HG03378 (cell line): ENCODE measurements around the gene PRICKLE2.

Experiments
- ATAC-seq: cut with Tn5 transposase; IDR thresholded peaks from one replicate; pipeline ENCODE4 v1.9.1; 2021; ENCODE audit warnings: mild to moderate bottlenecking, moderate library complexity; ENCODE audit not compliant: unreplicated experiment

PRICKLE2 gene

DNA sequence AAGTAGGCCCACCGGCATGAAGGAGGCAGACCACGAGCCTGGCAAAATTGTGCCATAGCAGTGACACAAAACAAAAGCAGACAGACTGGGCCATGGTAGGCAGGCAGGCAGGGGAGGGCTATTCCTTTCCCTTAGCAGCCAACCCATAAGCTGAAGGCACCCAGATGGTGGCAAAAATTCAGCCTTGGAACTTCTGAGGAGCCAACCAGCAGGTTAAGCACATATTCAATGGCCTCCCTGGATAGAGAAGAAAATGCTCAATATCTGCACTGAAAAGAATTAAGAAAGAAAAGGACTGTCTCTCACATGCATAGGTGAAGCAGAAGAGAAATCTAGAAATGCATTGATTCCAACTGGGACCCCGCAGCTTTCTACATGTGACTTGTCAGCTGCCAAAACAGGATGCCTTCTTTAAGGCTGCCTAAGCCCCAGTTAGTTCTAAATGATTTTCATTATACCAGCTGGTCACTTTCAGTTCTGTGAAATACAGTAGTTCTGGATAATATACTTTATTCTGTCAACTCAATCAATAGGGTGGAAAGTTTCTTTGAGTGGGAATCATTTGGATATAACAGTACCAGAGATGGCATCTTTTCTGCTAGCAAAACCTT is 2.7 kb downstream of the PRICKLE2 start:
- ATAC-seq = no peak

DNA sequence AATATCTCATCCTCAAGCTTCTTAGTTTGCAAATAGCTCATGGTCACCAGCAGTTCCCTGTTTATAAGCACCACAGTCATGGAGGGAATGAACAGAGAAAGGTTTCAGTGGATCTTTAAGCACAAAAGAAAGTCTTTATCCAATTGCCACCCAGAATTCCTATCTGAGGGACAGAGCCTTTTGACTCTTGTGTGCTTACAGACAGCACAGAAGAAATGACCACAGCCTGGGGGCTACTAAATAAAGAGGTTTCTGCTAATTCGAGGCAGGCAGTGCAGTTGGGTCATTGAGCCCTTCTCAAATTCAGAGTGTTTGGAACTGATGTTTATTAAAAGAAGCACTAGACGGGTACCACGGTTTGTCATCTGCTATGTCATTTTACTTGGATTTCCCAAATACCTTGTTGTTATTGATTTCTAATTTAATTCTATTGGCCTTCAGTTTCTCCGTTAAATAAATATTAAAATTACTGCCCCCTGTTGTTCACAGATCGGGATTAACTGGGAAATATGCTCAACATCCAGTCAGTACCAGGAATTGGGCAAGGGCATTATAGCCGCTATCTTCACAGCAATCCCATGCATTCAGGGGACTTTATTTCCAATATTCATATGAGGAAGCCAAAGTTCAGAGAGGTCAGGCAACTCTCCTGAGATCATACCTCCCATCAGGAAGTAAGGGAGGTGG is 3.6 kb downstream of the PRICKLE2 start:
- ATAC-seq = no peak

DNA sequence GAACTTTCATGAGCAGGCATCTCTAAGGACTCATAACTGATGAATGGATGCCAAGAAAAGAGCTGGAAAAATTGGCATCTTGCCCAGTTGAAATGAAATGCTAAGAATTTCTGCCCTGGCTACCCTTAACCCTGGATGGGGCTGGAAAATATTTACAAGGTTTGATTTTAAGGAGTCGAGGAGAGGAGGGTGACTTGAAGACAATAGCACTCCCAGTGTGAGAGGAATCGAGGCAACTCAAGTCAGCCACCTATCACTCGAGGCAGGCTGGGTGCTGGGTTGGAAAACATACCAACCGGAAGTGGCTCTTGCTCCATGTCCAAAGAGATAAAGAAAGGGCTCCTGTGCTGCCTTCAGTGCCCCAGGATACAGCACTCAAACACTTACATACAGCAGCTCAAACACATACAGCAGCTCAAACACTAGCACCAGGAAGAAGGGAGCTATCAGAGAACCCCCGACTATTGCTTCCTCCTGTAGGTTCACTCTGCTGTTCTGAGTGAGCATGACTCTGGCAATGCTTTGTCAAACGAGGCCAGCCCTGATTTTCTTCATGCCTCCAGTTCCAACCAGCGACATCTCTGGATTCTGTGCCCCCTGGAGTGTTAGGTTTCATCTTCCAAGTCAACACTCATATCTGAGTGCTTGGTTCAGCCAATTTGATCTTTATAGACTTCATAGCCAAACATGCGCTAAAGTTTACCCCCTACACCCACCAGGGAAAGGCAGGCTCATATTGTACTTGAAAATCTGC is 4.9 kb downstream of the PRICKLE2 start:
- ATAC-seq = no peak

DNA sequence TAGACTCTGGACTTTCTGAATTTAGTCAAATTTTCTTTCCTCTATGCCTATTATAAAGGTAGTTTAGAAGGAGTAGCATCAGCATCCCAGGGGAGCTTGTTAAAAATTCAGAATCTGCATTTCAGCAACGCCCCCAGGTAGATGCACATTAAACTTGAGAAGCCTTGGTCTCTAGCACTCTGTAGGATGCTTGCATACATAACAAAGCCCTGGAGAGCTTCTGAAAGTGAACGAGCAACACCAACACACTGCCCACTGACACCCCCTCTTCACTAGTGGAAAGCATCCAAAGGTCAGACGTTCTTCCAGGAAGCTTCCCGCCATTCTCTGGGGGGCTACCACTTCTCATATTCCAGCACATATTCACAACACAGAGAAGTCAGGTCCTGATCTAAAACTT is 6.5 kb downstream of the PRICKLE2 start:
- no peak for ATAC-seq

DNA sequence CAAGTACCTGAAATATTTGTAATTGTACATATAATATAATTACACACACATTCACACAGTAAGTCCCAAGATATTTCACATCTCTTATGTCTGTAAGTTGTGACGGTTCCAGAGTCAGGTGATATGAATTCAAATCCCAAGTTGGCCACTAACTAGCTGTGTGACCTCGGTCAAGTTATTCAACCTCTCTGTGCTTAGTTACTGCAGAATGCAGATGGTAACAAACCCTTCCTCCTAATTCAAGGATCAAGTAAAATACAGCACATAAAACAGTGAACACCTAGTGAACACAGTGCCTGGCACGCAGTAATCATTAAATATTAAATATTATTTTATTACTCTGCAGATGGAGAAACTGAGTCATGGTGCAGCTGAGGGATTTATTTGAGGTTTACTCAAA is 6.9 kb downstream of the PRICKLE2 start:
- no peak for ATAC-seq

DNA sequence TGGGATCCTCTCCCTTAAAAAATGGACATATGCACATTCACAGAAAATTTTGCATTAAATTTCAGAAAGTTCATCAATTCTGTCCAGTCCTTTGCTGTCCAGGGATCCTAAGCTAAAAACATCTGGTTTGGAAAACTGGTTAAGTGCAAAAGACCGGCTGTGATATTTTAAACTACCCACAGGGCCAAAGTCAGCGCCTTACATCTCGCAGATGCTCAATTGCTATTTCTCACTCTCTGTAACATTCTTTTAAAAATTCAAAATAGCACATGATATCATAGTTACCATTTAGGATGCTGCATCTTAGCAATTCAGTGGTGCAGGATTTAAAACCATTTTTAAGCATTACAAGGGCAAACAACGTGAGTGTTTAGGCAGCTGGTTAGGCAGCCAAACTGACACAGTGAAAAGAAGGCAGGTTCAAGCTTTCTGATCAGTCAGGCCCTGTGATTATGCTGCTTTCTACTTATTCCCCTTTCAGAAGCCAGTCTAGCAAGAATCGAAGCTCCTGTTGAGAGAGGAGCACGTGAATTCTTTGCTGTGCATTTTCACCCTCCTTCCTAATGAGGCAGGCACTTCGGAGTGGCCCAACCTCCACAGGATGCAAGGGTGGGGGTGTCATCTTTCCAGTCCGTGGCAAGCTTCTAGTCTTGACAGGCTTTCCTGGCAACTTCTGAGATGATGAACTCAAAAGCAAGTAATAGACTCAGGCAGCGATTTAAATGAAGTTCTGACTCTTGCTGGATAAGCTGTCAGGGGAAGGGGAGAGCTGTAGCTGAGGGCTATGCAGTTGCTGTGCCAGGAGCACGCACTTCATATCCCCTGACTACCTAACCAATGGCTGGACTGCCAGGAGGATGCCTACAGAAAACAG is 8.8 kb downstream of the PRICKLE2 start:
- no peak for ATAC-seq

DNA sequence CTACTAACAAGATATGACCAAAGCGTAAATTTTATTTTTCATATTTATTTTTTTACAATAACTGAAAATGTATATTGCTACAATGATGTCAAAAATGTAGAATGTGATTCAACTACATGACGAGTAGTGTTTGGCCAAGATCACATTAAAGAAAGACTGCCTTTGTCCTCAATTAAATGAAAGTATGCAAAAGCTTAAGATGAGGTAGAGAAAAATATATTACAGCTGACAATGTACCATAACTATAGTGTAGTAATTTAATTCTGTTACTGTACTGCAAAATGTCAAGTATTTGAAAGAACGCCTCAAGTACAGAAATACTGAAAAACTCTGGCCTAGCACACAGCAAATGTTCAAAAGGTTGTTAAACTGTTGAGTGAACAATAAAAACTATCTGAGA is 9.7 kb downstream of the PRICKLE2 start:
- ATAC-seq = no peak

DNA sequence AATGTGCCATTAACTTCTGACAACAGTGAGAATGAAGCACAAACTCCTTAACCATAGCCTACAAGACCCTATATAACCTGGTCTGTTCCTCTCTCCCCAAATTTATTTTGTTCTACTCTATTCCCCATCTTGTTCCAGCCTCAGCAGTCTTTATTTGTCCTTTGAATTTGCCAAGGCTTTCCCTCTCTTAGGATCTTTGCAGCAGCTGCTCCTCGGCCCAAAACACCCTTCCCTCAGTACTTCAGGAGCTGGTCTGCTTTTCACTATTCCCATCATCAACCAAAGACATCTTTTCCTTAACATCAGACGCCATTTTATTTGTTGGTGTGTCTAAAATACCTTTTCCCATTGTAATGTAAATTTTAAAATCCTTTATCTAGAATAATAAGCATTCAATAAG is 10.2 kb downstream of the PRICKLE2 start:
- ATAC-seq = no peak

DNA sequence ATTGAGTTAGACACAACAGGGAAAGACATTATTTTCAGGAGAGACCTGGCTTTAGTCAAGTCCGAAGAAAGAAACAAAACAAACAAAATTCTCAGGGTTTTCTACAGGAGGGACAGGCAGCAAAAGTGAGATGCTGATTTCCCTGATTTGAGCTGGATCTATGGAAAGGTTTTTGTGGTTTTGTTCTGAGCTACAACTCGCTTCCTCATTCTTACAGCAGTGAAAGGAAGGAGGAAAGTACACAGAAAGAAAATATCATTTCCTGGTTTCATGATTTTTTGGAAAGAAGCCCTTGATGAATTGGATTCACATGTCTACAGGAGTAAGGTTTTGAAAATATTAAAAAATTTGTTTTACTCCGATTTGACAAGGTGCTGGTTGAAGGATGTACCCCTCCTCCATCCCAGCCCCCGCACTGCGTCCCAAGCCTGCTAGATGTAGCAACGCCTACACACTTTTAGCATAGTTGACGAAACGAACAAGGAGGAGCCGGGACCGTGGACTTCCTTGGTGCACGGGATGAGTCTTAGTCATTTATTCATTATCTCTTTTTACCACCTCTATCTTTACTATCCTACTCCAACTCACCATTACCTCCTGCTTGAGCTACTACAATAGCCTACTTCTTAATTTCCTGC is 10.8 kb downstream of the PRICKLE2 start:
- no peak for ATAC-seq

DNA sequence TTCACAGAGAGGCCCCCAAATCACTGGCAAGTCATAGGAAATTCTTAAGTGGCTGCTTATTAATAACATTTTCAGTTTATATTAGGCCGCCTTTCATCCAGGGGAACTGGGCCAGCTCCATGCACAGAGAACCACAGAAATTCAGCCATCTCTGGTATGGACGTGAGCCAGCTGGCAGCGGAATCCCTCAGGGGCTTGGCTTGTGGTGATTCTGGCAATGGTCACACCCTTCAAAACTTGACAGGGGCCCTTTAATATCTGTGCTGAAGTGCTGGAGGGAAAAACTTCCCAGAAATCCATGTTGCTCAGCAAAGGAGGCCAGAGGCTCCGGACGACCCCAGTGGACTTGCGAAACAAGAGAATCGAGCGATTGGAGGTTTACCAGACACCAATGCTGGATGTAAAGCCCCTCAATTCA is 11.3 kb downstream of the PRICKLE2 start:
- ATAC-seq = no peak

DNA sequence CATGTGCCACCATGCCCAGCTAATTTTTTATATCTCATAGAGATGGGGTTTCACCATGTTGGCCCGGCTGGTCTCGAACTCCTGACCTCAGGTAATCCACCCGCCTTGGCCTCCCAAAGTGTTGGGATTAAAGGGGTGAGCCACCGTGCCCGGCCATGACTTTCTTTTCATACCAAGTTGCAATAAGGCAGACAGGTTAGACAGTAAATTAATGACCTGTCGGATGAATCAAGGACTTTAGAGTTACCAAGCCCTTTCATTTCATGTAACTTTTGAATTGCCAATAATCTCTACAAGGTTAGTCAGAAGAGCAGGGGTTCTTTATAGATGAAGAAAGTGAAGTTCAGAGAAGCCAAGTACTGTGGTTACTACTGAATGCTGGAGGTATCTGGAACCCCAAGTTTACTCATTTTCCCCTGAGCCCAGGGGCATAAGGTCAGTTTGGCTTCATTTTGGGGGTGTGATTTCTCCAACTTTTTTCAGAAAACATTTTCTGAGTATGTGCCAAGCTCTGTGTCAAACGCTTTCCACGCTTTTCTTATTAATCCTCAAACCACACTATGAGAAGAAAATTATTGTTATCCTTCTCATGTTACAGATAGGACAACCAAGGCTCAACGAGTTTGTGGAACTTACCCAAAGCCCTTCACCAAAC is 11.9 kb downstream of the PRICKLE2 start:
- ATAC-seq = no peak

DNA sequence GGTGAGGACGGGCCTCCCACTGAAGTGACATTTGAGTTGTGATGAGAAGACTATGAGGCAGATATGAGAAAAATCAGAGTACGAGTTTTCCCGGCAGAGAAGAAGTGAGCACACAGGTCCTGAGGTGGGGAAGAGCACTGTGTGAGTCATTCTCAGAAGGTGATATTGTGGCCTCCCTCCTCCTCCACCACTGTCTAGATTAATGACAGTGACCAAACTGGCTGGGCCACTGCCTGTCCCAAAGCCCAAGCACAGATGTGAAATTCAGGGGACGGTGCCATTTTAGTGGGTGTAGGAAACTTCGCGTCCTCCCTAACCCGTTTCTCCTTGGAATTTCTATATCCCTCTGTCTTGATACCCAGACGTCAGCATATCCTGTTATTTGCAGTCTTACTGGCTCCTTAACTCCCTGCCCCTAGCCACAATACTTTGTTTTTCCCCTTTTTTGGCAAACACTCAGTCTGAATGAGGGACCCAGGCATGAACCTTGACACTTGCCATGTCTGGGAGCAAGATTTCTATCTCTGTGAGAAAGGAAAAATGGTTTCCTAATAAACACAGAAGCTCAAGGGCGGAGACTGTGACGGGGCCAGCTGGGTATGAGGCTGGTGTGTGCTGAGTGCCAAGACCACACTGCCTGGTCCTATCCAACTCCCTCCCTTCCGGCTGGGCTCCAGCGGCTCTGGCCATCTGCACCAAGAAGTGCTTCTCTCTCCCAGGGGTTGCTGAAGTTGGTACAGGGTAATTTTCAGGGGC is 15.2 kb downstream of the PRICKLE2 start:
- no peak for ATAC-seq

DNA sequence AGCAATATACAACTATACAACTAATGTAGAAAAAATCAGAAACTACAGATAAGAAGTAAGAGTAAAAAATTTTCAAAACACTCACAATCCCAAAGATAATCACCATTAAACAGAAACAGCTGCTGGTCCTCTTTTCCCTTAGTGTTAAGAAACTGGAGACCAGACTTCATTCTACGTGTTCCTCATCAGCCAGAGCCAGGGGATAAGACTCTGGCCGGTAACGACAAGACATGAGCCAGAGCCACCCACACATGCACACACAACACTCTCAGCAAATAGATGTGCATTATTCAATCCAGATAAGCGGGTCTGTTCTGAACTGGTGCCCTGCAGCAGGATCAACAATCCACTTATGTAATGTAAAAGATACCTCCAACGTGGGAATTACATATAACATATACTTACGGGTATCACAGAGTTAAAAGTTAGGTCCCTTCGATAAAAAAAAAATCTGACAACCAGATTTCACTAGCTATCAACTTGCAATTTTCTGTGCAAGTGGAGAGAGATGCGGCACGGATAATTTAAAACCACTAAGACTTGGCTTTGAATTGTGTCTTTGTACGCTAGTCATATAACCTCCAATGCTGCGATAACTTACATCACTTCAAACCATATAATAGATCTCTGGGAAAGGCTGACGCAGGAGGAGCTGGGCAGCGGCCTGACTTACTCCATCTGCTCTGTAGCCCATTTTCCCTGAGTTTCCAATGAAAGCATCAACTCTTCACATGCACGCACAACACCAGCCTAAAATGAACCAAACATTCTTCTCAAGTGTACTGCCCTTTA is 17.8 kb downstream of the PRICKLE2 start:
- no peak for ATAC-seq

DNA sequence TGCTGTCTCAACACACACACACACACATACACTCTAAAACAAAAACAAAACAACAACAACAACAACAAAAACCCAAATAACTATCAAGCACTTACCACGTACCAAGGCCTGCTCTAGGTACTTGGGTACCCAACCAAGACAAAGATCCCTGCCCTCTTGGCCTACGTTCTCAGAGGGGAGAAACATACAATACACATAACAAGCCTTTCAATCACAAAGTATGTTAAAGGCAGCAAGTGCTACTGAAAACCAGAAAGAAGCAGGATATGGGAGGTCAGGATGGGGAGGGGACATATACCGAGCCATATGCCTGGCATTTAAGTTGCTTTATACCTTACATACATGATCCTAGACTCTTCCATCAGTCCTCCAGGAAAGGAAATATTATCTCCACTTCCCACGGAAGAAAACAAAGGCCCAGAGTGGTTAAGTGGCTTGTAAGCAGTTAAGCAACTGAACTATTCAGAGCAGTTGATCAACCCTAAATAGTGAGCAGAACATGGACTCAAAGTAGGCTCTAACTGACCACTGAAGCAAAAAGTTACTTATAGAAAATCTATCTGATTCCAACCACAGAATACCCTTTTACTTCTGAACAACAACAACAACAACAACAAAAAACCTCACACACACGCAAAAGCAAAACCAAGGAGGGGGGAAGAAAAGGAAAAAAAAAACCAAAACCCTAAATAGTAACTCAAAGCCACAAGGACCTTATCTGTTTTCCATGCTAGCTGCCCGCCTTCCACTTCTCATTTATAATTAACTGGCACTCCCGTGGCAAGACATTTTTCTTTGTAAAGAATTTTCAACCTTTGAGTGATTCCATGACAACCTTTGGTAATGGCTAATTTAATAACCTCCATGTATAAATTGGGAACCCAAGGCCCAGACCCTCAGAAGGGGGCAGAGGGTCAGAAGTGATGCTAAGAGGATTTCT is 21.0 kb downstream of the PRICKLE2 start:
- ATAC-seq = no peak

DNA sequence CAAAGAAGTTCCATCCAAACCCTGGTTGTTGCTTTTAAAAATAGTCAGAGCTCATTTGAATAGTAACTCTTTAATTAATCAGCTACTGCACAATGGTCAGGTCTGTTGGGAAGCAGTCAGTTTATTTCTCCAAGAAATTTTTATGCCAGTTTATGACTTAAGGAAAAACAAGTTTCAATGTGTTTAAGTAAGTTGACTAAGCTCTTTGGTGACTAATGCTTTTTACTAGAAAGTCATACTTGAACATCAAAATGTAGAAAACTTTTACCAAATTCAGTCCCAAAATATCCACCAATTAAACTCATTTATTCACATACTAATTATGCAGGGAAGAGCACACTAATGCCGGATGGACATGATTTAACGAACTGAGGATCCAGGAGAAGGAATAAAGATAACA is 22.1 kb downstream of the PRICKLE2 start:
- ATAC-seq = no peak

DNA sequence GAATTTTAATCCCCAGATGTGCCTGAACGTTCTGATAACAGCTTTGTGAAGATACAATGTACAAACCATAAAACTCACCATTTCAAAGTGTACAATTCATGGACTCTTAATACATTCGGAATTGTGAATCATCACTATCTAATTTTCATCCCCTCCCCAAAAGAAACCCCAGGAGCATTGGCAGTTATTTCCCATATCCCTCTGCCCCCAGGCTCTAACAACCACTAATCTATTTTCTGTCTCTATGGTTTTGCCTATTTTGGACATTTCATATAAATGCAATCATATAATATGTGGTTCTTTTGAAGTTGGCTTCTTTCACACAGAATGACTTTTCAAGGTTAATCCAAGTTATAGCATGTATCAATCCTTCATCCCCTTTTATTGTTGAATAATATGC is 25.3 kb downstream of the PRICKLE2 start:
- no peak for ATAC-seq

DNA sequence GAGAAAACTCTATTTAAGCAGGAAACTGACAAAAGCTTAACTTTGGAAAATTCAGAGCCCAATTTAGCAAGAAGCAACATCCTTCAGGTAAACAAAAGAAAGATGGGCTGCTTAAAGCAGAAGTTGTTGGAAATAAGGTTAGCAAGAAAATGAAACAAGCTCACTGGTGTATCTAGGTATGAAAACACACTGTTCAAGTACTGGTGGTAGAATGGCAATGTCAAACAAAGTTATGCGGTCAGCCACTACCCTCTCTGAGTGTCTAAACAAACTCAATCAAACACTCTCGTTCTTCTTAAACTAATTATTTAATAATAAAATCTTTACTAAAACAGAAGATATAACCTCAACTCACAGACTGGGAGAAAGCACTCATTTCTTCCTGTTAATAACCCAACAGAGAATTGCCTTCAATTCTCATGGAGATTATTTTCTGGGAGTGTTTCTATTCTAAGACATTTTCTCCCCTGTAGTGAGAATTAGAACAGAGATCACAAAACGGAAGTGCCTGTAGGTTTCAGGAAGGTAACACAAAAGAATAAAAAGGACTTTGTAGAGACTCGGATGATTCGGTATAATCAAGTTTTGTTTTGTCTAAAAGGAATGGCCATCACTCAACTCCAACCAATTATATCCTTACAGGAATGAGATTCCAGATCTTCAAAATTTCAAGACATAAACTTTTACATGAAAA is 28.9 kb downstream of the PRICKLE2 start:
- no peak for ATAC-seq
